GM04503 (cell line): ENCODE results near the gene GALNT2.

ENCODE experiments used
- DNase-seq: peaks from one replicate; pipeline ENCODE4 v3.0.0-alpha.2; 2012; ENCODE audit warnings: low read depth

Gene GALNT2

GRCh38 chr1:230147253-230148125, 80.5 kb downstream of the GALNT2 start:
- DNase-seq = no peak

GRCh38 chr1:230148126-230148652, 81.2 kb downstream of the GALNT2 start:
- no peak for DNase-seq

- DNase-seq = no peak
These were observed 81.9 kb downstream of the GALNT2 start for GRCh38 chr1:230148768-230149469.

GRCh38 chr1:230149751-230150584, 82.9 kb downstream of the GALNT2 start:
- no peak for DNase-seq

GRCh38 chr1:230150615-230151014, 83.6 kb downstream of the GALNT2 start:
- DNase-seq = no peak

- no peak for DNase-seq
These were observed 85.0 kb downstream of the GALNT2 start for GRCh38 chr1:230151924-230152468.

GRCh38 chr1:230152999-230153398, 86.0 kb downstream of the GALNT2 start:
- no peak for DNase-seq

GRCh38 chr1:230153641-230154296, 86.7 kb downstream of the GALNT2 start:
- DNase-seq = no peak

- DNase-seq = no peak
These were observed 88.0 kb downstream of the GALNT2 start for GRCh38 chr1:230155021-230155420.

GRCh38 chr1:230156068-230156467, 89.0 kb downstream of the GALNT2 start:
- DNase-seq = no peak

GRCh38 chr1:230156536-230156935, 89.5 kb downstream of the GALNT2 start:
- no peak for DNase-seq

GRCh38 chr1:230157420-230158390, 90.7 kb downstream of the GALNT2 start:
- DNase-seq = no peak

GRCh38 chr1:230158415-230159291, 91.6 kb downstream of the GALNT2 start:
- DNase-seq = no peak

GRCh38 chr1:230159580-230159979, 92.5 kb downstream of the GALNT2 start:
- no peak for DNase-seq

- DNase-seq = no peak
These were observed 94.1 kb downstream of the GALNT2 start for GRCh38 chr1:230160957-230161771.

- peak; percentile 84 for DNase-seq
These were observed 96.2 kb downstream of the GALNT2 start for GRCh38 chr1:230163205-230163604.

- no peak for DNase-seq
These were observed 96.7 kb downstream of the GALNT2 start for GRCh38 chr1:230163719-230164118.

- no peak for DNase-seq
These were observed 98.5 kb downstream of the GALNT2 start for GRCh38 chr1:230165536-230165935.
